Fibroblast of lung (primary cell): ENCODE measurements around the gene PDGFB.

Source experiments
- CTCF ChIP-seq, 2 donors: IDR thresholded peaks in 1 of 2; conservative IDR thresholded peaks in 1 of 2; 1 replicate in 1 of 2; 2 replicates in 1 of 2; pipeline ENCODE4 v1.5.1; 2011 to 2012; ENCODE audit warnings: low read length in 2 of 2, control low read depth in 1 of 2, inconsistent platforms in 1 of 2, low read depth in 1 of 2, mild to moderate bottlenecking in 1 of 2
- EZH2 ChIP-seq: IDR thresholded peaks from 2 replicates; pipeline ENCODE4 v1.5.1; 2012; ENCODE audit warnings: low read length, control low read depth, mild to moderate bottlenecking; ENCODE audit errors: missing control alignments

- no peak for TF ChIP-seq CTCF (conservative IDR thresholded peaks at IDR 0.05 in 1 of 2, IDR thresholded peaks at IDR 0.05 in 1 of 2; ENCODE audit: low read depth in 1 of 2, low read length in 2 of 2)
- no peak for TF ChIP-seq EZH2
These were observed 20.5 kb upstream of the PDGFB start for GRCh38 chr22:39265143-39265886.
